WI38 (cell line): ENCODE data around the gene KRTAP10-12.

Source experiments
- H3K4me3 ChIP-seq: 2 replicates; pipeline ENCODE4 v1.5.1; 2011; ENCODE audit warnings: low read depth, mild to moderate bottlenecking, control low read depth, low read length
- CTCF ChIP-seq: IDR thresholded peaks from 2 replicates; pipeline ENCODE4 v1.5.1; 2012; ENCODE audit warnings: low read depth, mild to moderate bottlenecking, control low read depth, low read length

The KRTAP10-12 gene

GRCh38 chr21:44738621-44739020 is 41.6 kb downstream of the KRTAP10-12 start:
- no peak for TF ChIP-seq CTCF
- no peak overlapping the region for H3K4me3 ChIP-seq

DNA sequence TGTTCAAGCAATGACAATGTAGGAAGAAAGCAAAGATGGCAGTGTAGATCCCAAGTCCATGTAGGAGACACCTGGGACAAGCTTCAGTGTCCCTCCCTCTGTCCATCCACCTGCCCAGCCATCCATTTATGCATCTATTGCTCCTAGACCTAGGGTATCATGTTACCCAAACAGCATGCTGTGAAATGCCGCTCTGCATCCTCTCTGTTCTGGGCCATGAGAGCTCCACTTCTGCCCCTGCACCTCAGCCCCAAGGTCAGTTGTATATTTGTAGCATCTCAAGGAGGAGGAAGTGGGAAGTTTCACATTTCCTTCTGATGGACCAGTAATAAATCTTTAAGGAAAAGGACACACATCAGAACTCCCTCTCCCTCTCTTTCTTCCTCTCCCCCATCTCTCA is 42.3 kb downstream of the KRTAP10-12 start:
- TF ChIP-seq CTCF: no peak
- no peak overlapping the region for H3K4me3 ChIP-seq

DNA sequence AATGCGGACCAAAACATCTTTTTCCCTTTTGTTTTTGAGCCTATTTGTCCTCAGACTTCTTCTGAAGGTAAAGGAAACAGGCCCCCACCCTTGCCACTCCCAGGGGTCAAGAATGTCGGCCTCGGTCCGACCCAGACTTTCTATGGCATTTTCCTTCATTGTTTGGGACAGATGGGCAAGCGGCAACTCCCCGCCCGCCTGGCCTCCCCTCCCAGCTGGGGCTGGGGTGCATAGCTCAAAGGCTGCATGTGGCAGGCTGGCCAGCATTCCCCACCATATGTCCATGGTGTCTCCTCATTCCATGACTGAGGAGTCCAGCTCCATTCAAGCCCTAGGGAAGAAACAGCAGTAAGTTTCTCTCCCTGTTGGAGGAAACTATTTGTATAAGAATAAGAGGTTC is 43.8 kb downstream of the KRTAP10-12 start:
- H3K4me3 ChIP-seq: no peak overlapping the region
- TF ChIP-seq CTCF: no peak

- H3K4me3 ChIP-seq: no peak overlapping the region
- no peak for TF ChIP-seq CTCF
Measured at GRCh38 chr21:44741921-44742320, 44.9 kb downstream of the KRTAP10-12 start.

DNA sequence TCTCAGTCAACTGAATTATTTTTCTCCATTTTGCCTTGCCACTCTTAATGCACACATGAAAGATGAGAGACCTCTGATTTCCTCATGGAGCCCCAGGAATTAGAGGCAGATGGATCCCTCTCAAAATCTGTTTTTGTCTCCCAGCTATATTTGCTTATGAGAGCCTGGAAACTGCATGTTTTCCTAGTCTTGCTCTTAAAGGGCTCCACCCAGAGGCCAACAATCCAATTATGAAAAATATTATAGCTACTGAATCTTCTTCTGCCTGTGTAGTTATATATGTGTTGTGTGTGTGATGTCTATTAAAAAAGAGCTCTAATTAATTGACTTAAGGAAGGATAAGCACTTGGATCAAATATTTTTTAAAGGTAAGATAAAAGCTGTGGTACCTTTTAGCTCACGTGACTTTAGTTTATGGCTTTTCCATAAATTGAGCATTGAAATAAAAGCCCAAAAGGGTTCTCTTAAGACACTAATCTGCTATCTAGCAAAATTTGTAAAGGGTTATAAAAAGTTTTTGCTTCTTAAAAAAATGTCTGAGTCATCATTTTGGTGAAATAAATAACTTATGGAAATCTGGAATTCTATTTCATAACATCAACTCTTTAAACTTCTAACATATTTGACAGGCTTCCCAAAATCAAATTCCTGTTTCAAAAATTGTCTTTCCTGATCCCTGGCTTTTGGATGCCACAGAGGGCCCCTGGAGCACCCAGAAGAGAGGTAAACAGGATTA is 45.6 kb downstream of the KRTAP10-12 start:
- no peak for TF ChIP-seq CTCF
- H3K4me3 ChIP-seq: no peak overlapping the region
